CD4-positive, alpha-beta memory T cell (primary cell): ENCODE measurements around the gene SRGAP2C. TPM values are rescaled to one million over a fixed set of nuclear protein-coding genes. Genes with fewer than 3 reads are reported as not detected.
"Not testable (repeated sequence)": the region's sequence is repeated elsewhere in the genome, so short reads cannot be mapped to it uniquely, and the experiment has no call there.

ENCODE experiments used
- CTCF ChIA-PET: fragments of 350-600 bp; sonication (Branson Sonifier 250); formaldehyde crosslinking; loops from one replicate; lab custom pipeline; 2021; ENCODE audit warnings: inconsistent platforms; ENCODE audit not compliant: partially characterized antibody; lab: Charles Lee
- POLR2A ChIA-PET: fragments of 350-600 bp; sonication (Branson Sonifier 250); formaldehyde crosslinking; loops from one replicate; lab custom pipeline; 2021; ENCODE audit not compliant: partially characterized antibody; lab: Charles Lee
- DNase-seq, 5 donors: peaks; one replicate each; pipeline versions ENCODE4 v3.0.0 to v3.0.0-alpha.2; 2020 to 2022; ENCODE audit warnings: mixed read lengths in 1 of 5
- H3K27ac ChIP-seq: one replicate; pipeline ENCODE4 v1.7.0; 2013; ENCODE audit warnings: low read depth, low read length
- H3K27me3 ChIP-seq: 2 replicates; pipeline ENCODE4 v1.7.0; 2013; ENCODE audit warnings: mild to moderate bottlenecking, low read length, moderate library complexity; ENCODE audit not compliant: insufficient read depth
- H3K36me3 ChIP-seq: 2 replicates; pipeline ENCODE4 v1.7.0; 2013; ENCODE audit warnings: mild to moderate bottlenecking, low read length, moderate library complexity; ENCODE audit not compliant: insufficient read depth
- H3K4me1 ChIP-seq: 2 replicates; pipeline ENCODE4 v1.7.0; 2013; ENCODE audit warnings: mild to moderate bottlenecking, low read length, moderate library complexity; ENCODE audit not compliant: insufficient read depth
- H3K4me3 ChIP-seq, 2 donors: one replicate each; pipeline ENCODE4 v1.7.0; 2013; ENCODE audit warnings: low read length in 2 of 2, mild to moderate bottlenecking in 1 of 2
- H3K9me3 ChIP-seq, 2 donors: one replicate each; pipeline ENCODE4 v1.7.0; 2013; ENCODE audit warnings: low read length in 2 of 2, control low read depth in 1 of 2; ENCODE audit not compliant: control insufficient read depth in 1 of 2
- H3K27ac Mint-ChIP-seq, 7 donors: one replicate each; pipeline ENCODE4 v1.8.0; 2020 to 2021; ENCODE audit warnings: mixed read lengths in 7 of 7, mild to moderate bottlenecking in 6 of 7, inconsistent platforms in 3 of 7, moderate library complexity in 3 of 7
- H3K27me3 Mint-ChIP-seq, 2 donors: one replicate each; pipeline ENCODE4 v1.8.0; 2020 to 2021; ENCODE audit warnings: mixed read lengths in 2 of 2
- H3K36me3 Mint-ChIP-seq, 2 donors: one replicate each; pipeline ENCODE4 v1.8.0; 2020 to 2021; ENCODE audit warnings: mixed read lengths in 2 of 2, inconsistent platforms in 1 of 2, mild to moderate bottlenecking in 1 of 2
- H3K4me1 Mint-ChIP-seq, 4 donors: one replicate each; pipeline ENCODE4 v1.8.0; 2020 to 2021; ENCODE audit warnings: mixed read lengths in 4 of 4, mild to moderate bottlenecking in 1 of 4
- H3K4me3 Mint-ChIP-seq, 8 donors: one replicate each; pipeline ENCODE4 v1.8.0; 2020 to 2021; ENCODE audit warnings: mixed read lengths in 8 of 8, mild to moderate bottlenecking in 7 of 8, moderate library complexity in 6 of 8, inconsistent platforms in 3 of 8
- H3K9me3 Mint-ChIP-seq, 8 donors: one replicate each; pipeline ENCODE4 v1.8.0; 2020 to 2021; ENCODE audit warnings: mixed read lengths in 8 of 8, mild to moderate bottlenecking in 5 of 8, inconsistent platforms in 3 of 8, moderate library complexity in 1 of 8
- intact Hi-C: fragments of 100-400 bp; cut with micrococcal nuclease; formaldehyde crosslinking; loops from one replicate; pipeline ENCODE4 v1.15.1; 2023
- polyA plus RNA-seq, 2 donors: library from polyadenylated mRNA; unstranded; fragments of 300-500 nt; fragmentation: Illumina TruSeq; gene quantifications; one replicate each; pipeline ENCODE4 v1.2.3, GENCODE V29; 2021
- total RNA-seq, 2 experiments: library from RNA; stranded (reverse); gene quantifications; one replicate each; pipeline ENCODE4 v1.2.3, GENCODE V29; 2021

Gene SRGAP2C
- total and polyA plus RNA-seq, 4 experiments from 2014 or later, result 2.1 to 29.0 (median 16.1) TPM

GRCh38 chr1:121192512-121192911 lies 7.7 kb downstream of the SRGAP2C start:
- intact Hi-C loops, H3K9me3 Mint-ChIP-seq, H3K27me3 ChIP-seq, H3K27ac Mint-ChIP-seq, H3K4me3 Mint-ChIP-seq, H3K27me3 Mint-ChIP-seq, H3K4me3 ChIP-seq, H3K36me3 ChIP-seq, H3K27ac ChIP-seq, DNase-seq, CTCF ChIA-PET, POLR2A ChIA-PET, H3K36me3 Mint-ChIP-seq, H3K4me1 ChIP-seq, H3K9me3 ChIP-seq: not testable (repeated sequence)
- peaks cover 4 to 10% (median 6%) of the 10 kb centered on the region in 4 donors for H3K4me1 Mint-ChIP-seq

DNA sequence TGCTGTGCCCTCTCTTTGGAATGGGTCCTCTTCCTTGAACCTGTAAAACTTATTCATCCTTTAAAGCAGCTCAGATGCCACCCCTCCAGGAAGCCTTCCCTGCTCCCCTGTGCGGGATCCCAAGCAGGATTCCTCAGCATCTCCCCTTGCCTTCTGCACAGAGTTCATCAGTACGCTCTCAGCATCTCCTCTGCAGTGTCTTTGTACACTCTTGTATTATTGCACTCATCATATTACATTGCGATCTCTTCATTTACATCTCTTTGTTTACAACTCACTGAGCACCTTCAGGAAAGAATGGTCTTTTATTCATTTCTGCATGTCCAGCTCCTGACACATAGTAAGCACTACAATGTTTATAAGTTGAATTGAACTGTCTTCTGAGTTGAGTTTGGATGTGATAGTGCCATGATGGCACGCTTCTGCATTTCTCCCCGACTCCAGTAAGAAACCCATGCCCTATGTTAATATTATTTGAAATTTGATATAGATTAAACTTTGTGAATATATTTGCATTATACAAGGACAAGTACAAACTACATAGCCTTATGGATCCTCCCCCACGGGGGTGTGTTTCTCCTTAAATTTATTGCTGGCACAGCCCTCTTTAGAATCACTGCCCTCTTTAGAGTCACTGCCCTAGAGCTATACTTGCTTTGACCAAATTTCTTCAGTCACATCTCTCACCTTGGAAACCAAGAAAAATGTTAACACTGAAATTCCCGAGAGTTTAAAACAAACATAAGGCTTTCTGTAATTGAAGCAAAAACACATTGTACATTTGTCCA lies 12.5 kb downstream of the SRGAP2C start:
- DNase-seq, H3K27ac Mint-ChIP-seq, intact Hi-C loops, H3K9me3 Mint-ChIP-seq, H3K36me3 ChIP-seq, H3K9me3 ChIP-seq, H3K4me3 Mint-ChIP-seq, H3K27me3 Mint-ChIP-seq, H3K27ac ChIP-seq, CTCF ChIA-PET, H3K27me3 ChIP-seq, H3K4me1 ChIP-seq, H3K36me3 Mint-ChIP-seq, POLR2A ChIA-PET, H3K4me3 ChIP-seq: not testable (repeated sequence)
- peaks cover 4 to 11% (median 4%) of the 10 kb centered on the region in 4 donors for H3K4me1 Mint-ChIP-seq

GRCh38 chr1:121199763-121200162 lies 15.0 kb downstream of the SRGAP2C start:
- H3K4me3 Mint-ChIP-seq, H3K4me3 ChIP-seq, H3K27ac Mint-ChIP-seq, H3K36me3 ChIP-seq, CTCF ChIA-PET, DNase-seq, H3K27me3 Mint-ChIP-seq, POLR2A ChIA-PET, H3K27ac ChIP-seq, H3K27me3 ChIP-seq, H3K9me3 ChIP-seq, intact Hi-C loops, H3K36me3 Mint-ChIP-seq, H3K4me1 ChIP-seq, H3K9me3 Mint-ChIP-seq: not testable (repeated sequence)
- peaks cover 4 to 11% (median 4%) of the 10 kb centered on the region in 4 donors for H3K4me1 Mint-ChIP-seq

GRCh38 chr1:121200232-121200631 lies 15.5 kb downstream of the SRGAP2C start:
- H3K36me3 Mint-ChIP-seq, H3K27me3 Mint-ChIP-seq, CTCF ChIA-PET, H3K4me1 ChIP-seq, H3K36me3 ChIP-seq, H3K9me3 ChIP-seq, H3K27ac ChIP-seq, H3K4me3 Mint-ChIP-seq, H3K9me3 Mint-ChIP-seq, H3K4me3 ChIP-seq, H3K27ac Mint-ChIP-seq, H3K27me3 ChIP-seq, intact Hi-C loops, DNase-seq, POLR2A ChIA-PET: not testable (repeated sequence)
- H3K4me1 Mint-ChIP-seq, result peaks cover 4 to 11% (median 4%) of the 10 kb centered on the region in 4 donors

GRCh38 chr1:121200985-121201981 lies 16.5 kb downstream of the SRGAP2C start:
- intact Hi-C loops, H3K9me3 ChIP-seq, H3K36me3 Mint-ChIP-seq, POLR2A ChIA-PET, CTCF ChIA-PET, H3K27ac ChIP-seq, H3K27me3 ChIP-seq, DNase-seq, H3K36me3 ChIP-seq, H3K9me3 Mint-ChIP-seq, H3K27ac Mint-ChIP-seq, H3K27me3 Mint-ChIP-seq, H3K4me1 ChIP-seq, H3K4me3 ChIP-seq: not testable (repeated sequence)
- Mint-ChIP-seq H3K4me3 (peak overlapping the region in 2 of 8 donors; percentile 6 to 71), H3K4me1 (peaks cover 4 to 14% (median 4%) of the 10 kb centered on the region in 4 donors)

GRCh38 chr1:121202986-121203385 lies 18.2 kb downstream of the SRGAP2C start:
- H3K4me1 ChIP-seq, H3K27ac Mint-ChIP-seq, CTCF ChIA-PET, H3K9me3 ChIP-seq, POLR2A ChIA-PET, H3K27me3 ChIP-seq, H3K4me3 ChIP-seq, intact Hi-C loops, H3K9me3 Mint-ChIP-seq, DNase-seq, H3K36me3 Mint-ChIP-seq, H3K27me3 Mint-ChIP-seq, H3K36me3 ChIP-seq, H3K4me3 Mint-ChIP-seq, H3K27ac ChIP-seq: not testable (repeated sequence)
- H3K4me1 Mint-ChIP-seq, result peaks cover 4 to 14% (median 4%) of the 10 kb centered on the region in 4 donors
